Activated CD4-positive, alpha-beta T cell treated with anti-CD3 and anti-CD28 coated beads, Interleukin-2, amount 10 ng/mL, durations not matched to agents 24 days and 14 days (primary cell): ENCODE results near the gene FILIP1L. TPM values are rescaled to one million over a fixed set of nuclear protein-coding genes. Genes with fewer than 3 reads are reported as not detected.
A peak's percentile ranks its signal among the peaks of the same experiment; 100 is the strongest.
"Not testable (repeated sequence)": the region's sequence is repeated elsewhere in the genome, so short reads cannot be mapped to it uniquely, and the experiment has no call there.

ENCODE experiments used
- DNase-seq: peaks from one replicate; pipeline ENCODE4 v3.0.0; 2022
- H3K27ac Mint-ChIP-seq: one replicate; pipeline ENCODE4 v1.8.0; 2022; ENCODE audit warnings: mild to moderate bottlenecking, mixed read lengths
- H3K27me3 Mint-ChIP-seq: one replicate; pipeline ENCODE4 v1.8.0; 2022; ENCODE audit warnings: mixed read lengths
- H3K36me3 Mint-ChIP-seq: one replicate; pipeline ENCODE4 v1.8.0; 2022; ENCODE audit warnings: low read depth, mild to moderate bottlenecking, mixed read lengths
- H3K4me1 Mint-ChIP-seq: one replicate; pipeline ENCODE4 v1.8.0; 2021; ENCODE audit warnings: mixed read lengths
- H3K4me3 Mint-ChIP-seq: one replicate; pipeline ENCODE4 v1.8.0; 2022; ENCODE audit warnings: mild to moderate bottlenecking, moderate library complexity, mixed read lengths
- H3K9me3 Mint-ChIP-seq: one replicate; pipeline ENCODE4 v1.8.0; 2021; ENCODE audit warnings: mixed read lengths
- intact Hi-C: fragments of 100-400 bp; cut with micrococcal nuclease; formaldehyde crosslinking; loops from one replicate; pipeline ENCODE4 v1.15.1; 2023
- total RNA-seq: library from RNA; stranded (reverse); gene quantifications from 2 replicates; pipeline ENCODE4 v1.2.3, GENCODE V29; 2022

Gene FILIP1L
- total RNA-seq, 1 donor from 2014 or later, result 1.4 TPM

- H3K27ac Mint-ChIP-seq, result no peak overlapping the region
- H3K36me3 Mint-ChIP-seq, result peaks cover 7% of the 10 kb centered on the region
- DNase-seq, result no peak
- intact Hi-C loops, result loop anchor here (2.0 to 10.0 kb wide), 3 partner anchors 227 to 515 kb away; no protein-coding TSS in a partner anchor
- H3K4me3 Mint-ChIP-seq, result no peak overlapping the region
- H3K27me3 Mint-ChIP-seq, result no peaks in the 10 kb centered on the region
- peaks cover 40% of the 10 kb centered on the region for H3K4me1 Mint-ChIP-seq
- peaks cover 12% of the 10 kb centered on the region for H3K9me3 Mint-ChIP-seq
Observed at GRCh38 chr3:100069472-100069871, 44.8 kb downstream of the FILIP1L start.

DNA sequence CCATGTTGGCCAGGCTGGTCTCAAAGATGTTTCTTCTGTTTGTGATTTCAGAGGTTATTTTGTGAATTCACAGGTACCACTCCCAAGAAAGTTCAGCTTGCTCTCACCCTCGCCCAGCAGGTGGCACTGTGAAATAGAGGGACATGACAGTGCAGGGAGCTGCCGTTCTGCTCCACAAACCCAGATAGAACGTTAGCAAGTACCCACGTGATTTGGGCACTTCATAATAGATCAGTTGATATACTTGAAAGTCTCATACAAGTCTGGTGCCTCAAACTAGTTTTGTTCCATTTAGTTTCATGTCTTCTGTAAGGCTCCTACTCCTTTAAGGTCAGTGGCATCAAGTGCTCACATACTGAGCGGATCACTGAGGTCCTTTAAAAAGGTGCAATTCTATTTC lies 45.5 kb downstream of the FILIP1L start:
- peaks cover 7% of the 10 kb centered on the region for H3K36me3 Mint-ChIP-seq
- H3K4me3 Mint-ChIP-seq, result no peak overlapping the region
- peak; percentile 94 for DNase-seq
- H3K27me3 Mint-ChIP-seq, result no peaks in the 10 kb centered on the region
- no peak overlapping the region for H3K27ac Mint-ChIP-seq
- H3K4me1 Mint-ChIP-seq, result peaks cover 40% of the 10 kb centered on the region
- intact Hi-C loops, result loop anchor here (1.0 to 10.0 kb wide), 5 partner anchors 21 to 516 kb away; no protein-coding TSS in a partner anchor
- peaks cover 12% of the 10 kb centered on the region for H3K9me3 Mint-ChIP-seq

GRCh38 chr3:100067589-100067988 lies 46.7 kb downstream of the FILIP1L start:
- Mint-ChIP-seq H3K9me3 (peaks cover 12% of the 10 kb centered on the region), H3K4me1 (peaks cover 31% of the 10 kb centered on the region), H3K36me3 (peaks cover 7% of the 10 kb centered on the region), H3K27me3 (no peaks in the 10 kb centered on the region), H3K27ac (no peak overlapping the region), H3K4me3 (no peak overlapping the region)
- intact Hi-C loops, result loop anchor here (10.0 kb wide), 1 partner anchor 517 kb away; no protein-coding TSS in a partner anchor
- no peak for DNase-seq

- H3K9me3 Mint-ChIP-seq, result no peaks in the 10 kb centered on the region
- no peak overlapping the region for H3K27ac Mint-ChIP-seq
- H3K27me3 Mint-ChIP-seq, result no peaks in the 10 kb centered on the region
- no peaks in the 10 kb centered on the region for H3K36me3 Mint-ChIP-seq
- H3K4me1 Mint-ChIP-seq, result peaks cover 13% of the 10 kb centered on the region
- DNase-seq, result peak; percentile 21
- H3K4me3 Mint-ChIP-seq, result no peak overlapping the region
- intact Hi-C loops, result loop anchor here (10.0 kb wide), 1 partner anchor 521 kb away; no protein-coding TSS in a partner anchor
Observed at GRCh38 chr3:100063929-100064461, 50.3 kb downstream of the FILIP1L start.

GRCh38 chr3:100062665-100063064 lies 51.6 kb downstream of the FILIP1L start:
- H3K9me3 Mint-ChIP-seq, result no peaks in the 10 kb centered on the region
- intact Hi-C loops, result loop anchor here (10.0 kb wide), 1 partner anchor 522 kb away; no protein-coding TSS in a partner anchor
- peaks cover 9% of the 10 kb centered on the region for H3K4me1 Mint-ChIP-seq
- H3K4me3 Mint-ChIP-seq, result no peak overlapping the region
- peak; percentile 33 for DNase-seq
- no peaks in the 10 kb centered on the region for H3K27me3 Mint-ChIP-seq
- no peak overlapping the region for H3K27ac Mint-ChIP-seq
- no peaks in the 10 kb centered on the region for H3K36me3 Mint-ChIP-seq

DNA sequence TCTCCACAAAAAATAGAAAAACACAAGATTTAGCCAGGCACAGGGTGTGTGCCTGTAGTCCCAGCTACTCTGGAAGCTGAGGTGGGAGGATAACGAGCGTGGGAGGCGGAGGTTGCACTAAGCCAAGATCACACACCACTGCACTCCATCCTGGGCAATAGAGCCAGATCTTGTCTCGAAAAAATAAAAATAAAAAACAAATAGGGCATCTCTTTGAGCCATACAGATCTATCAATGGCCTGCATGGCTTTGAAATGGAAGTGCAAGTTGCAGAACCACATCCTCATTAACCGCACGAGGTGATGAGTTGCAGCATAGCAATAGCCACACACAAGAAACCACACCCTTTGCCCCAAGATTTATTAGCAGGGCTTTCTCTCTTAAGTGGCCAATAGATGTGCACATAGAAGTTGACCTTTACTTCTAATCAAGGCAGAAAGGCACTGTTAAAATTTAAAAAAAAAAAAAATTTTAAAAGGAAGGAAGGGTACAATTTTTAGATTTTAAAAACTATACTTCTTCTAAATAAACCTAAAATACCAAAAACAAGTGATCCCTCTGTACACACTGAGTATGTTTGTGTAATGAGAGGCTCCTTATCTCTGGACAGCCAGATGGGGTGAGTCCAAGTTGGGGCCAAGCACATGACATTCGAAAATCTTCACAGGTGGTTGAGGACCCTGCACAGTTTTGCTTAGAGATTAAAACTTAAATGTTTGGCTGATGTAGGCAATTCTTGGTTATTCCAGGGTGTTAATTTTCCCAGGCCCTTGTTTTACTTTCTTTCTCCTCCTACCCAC lies 53.4 kb downstream of the FILIP1L start:
- Mint-ChIP-seq H3K27me3 (no peaks in the 10 kb centered on the region), H3K36me3 (no peaks in the 10 kb centered on the region), H3K9me3 (no peaks in the 10 kb centered on the region), H3K4me1 (peaks cover 9% of the 10 kb centered on the region), H3K4me3 (no peak overlapping the region), H3K27ac (no peak overlapping the region)
- peak; percentile 53 for DNase-seq
- intact Hi-C loops, result loop anchor here (10.0 kb wide), 1 partner anchor 524 kb away; no protein-coding TSS in a partner anchor

GRCh38 chr3:100059472-100059871 lies 54.8 kb downstream of the FILIP1L start:
- peak; percentile 34 for DNase-seq
- Mint-ChIP-seq H3K27ac (no peak overlapping the region), H3K4me3 (no peak overlapping the region), H3K9me3 (no peaks in the 10 kb centered on the region), H3K27me3 (no peaks in the 10 kb centered on the region), H3K4me1 (peaks cover 9% of the 10 kb centered on the region), H3K36me3 (no peaks in the 10 kb centered on the region)
- intact Hi-C loops, result no loop called here

DNA sequence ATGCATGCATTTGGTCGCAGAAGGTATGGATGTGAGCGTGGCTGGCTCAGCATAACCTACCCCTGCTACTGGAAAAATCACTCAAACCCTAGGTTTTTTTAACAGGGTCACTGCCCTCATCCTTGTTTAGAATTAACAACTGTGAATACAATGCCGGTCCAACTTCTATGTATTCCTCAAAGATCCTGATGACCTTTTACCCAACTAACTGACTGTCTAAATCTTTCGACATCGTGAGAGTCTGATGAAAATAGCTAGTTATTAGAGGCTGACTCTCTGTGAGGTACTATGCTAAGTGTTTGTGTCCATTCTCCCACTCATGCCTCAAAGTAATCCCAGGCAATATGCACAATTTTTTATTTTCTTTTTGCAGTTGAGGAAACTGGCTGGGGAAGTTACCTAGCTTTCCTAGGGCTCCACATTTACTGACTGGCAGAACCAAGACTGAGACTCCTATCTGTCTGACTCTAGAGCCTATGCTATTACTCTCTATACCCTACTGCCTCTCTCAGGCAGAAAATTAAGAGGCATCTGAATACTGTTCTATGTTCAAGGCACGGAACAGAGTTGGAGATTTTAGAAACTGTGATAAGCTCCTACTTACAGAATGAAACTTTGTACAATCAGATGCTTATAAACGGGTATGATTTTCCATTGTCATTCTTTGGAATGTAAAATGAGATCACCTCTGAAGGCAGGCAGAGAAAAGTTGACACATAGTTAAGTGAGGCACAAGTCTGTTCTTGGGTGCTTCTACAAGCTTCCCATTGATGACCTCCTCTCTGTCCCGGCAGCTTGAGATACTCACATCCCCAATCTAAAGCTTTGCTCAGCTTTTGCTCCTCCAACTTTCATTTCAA lies 56.4 kb downstream of the FILIP1L start:
- Mint-ChIP-seq H3K27ac (no peak overlapping the region), H3K36me3 (no peaks in the 10 kb centered on the region), H3K4me1 (peaks cover 3% of the 10 kb centered on the region), H3K9me3 (no peaks in the 10 kb centered on the region), H3K27me3 (no peaks in the 10 kb centered on the region), H3K4me3 (no peak overlapping the region)
- intact Hi-C loops, result no loop called here
- DNase-seq, result peak; percentile 42

DNA sequence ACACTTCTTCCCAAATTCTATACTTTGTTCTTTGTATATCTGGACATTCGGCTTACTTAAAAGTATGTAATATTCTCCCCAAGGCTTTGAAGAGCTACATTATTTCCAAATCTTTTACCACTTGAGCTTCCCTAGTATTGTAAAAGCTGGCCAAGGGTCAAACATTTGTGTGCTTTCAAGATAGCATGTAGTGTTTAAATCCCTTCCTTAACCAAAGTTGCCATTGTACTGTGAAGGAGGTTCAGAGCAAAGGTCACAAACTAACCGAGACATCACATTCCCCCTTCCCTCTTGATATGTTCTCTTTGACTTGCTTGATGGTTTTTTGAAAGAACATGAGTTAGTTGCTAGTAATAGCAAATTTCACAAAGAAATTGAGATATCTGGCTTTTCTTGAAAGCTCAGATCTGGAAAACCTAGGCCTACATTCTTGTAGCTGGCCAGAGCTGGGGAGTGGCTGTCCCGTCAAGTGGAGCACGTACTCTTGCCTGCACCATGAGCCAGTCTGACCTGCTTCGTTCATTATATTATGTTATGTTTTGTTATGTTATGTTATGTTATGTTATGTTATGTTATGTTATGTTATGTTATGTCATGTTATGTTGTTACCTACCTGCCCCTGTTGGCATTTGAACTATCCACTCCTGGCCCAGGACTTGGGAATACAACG lies 60.2 kb downstream of the FILIP1L start:
- H3K4me1 Mint-ChIP-seq, result no peaks in the 10 kb centered on the region
- no peak overlapping the region for H3K27ac Mint-ChIP-seq
- no peak for DNase-seq
- H3K9me3 Mint-ChIP-seq, result no peaks in the 10 kb centered on the region
- no peak overlapping the region for H3K4me3 Mint-ChIP-seq
- intact Hi-C loops, result no loop called here
- no peaks in the 10 kb centered on the region for H3K36me3 Mint-ChIP-seq
- no peaks in the 10 kb centered on the region for H3K27me3 Mint-ChIP-seq

- DNase-seq, H3K9me3 Mint-ChIP-seq, H3K4me3 Mint-ChIP-seq, H3K4me1 Mint-ChIP-seq, H3K36me3 Mint-ChIP-seq, intact Hi-C loops, H3K27me3 Mint-ChIP-seq, H3K27ac Mint-ChIP-seq: not testable (repeated sequence)
Observed at GRCh38 chr3:100051513-100051912, 62.8 kb downstream of the FILIP1L start.

- H3K36me3 Mint-ChIP-seq, result no peaks in the 10 kb centered on the region
Observed at GRCh38 chr3:100048248-100048647, 66.1 kb downstream of the FILIP1L start.

DNA sequence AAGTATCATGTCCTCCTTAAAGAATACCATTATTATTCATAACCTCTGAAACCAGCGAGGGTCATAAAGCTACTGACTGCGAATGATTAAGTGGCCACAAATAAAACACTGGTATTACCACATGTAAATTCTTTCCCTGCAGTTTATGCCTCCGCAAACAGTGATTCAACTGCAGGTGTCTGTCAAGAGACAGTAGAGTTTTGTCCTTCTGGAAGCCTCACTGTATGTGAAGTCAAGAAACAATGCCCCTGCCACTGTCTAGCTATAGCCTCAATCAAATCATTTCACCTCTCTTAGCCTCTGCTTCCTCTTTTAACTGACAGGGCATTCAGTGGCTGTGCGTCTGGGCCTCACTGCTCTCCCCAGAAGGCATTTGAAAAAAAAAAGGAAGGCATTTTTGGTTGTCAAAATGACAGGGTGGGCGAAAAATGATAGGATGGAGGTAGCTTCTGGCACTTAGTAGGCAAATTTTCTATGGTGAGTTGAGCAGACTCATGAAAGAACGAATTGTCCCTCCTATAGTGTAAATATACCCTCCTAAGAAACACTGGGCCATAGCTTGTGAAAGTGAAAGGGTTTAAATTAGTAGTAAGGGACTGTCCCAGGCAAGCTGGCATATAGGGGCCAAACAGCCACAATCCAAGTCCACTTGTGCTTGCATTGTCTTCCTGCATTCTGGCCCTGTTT lies 66.7 kb downstream of the FILIP1L start:
- no peak overlapping the region for H3K27ac Mint-ChIP-seq
- H3K4me1 Mint-ChIP-seq, result peaks cover 9% of the 10 kb centered on the region
- H3K36me3 Mint-ChIP-seq, result no peaks in the 10 kb centered on the region

More at GRCh38 chr3:100048248-100048647, 66.1 kb downstream of the FILIP1L start:
- intact Hi-C loops, result no loop called here
- Mint-ChIP-seq H3K27ac (no peak overlapping the region), H3K4me3 (no peak overlapping the region), H3K27me3 (peaks cover 1% of the 10 kb centered on the region), H3K9me3 (no peaks in the 10 kb centered on the region), H3K4me1 (peaks cover 9% of the 10 kb centered on the region)
- no peak for DNase-seq

GRCh38 chr3:100046986-100047385 lies 67.3 kb downstream of the FILIP1L start:
- Mint-ChIP-seq H3K9me3 (no peaks in the 10 kb centered on the region), H3K4me3 (no peak overlapping the region), H3K27me3 (peaks cover 1% of the 10 kb centered on the region), H3K36me3 (no peaks in the 10 kb centered on the region), H3K4me1 (peaks cover 9% of the 10 kb centered on the region), H3K27ac (no peak overlapping the region)
- intact Hi-C loops, result no loop called here
- no peak for DNase-seq

More for the DNA sequence above, 66.7 kb downstream of the FILIP1L start:
- Mint-ChIP-seq H3K9me3 (no peaks in the 10 kb centered on the region), H3K4me3 (no peak overlapping the region), H3K27me3 (peaks cover 1% of the 10 kb centered on the region)
- no peak for DNase-seq
- intact Hi-C loops, result no loop called here
